GM23248 (cell line): ENCODE measurements around the gene DAB1. TPM values are rescaled to one million over a fixed set of nuclear protein-coding genes. Genes with fewer than 3 reads are reported as not detected.

ENCODE experiments used
- DNase-seq: peaks from one replicate; pipeline ENCODE4 v3.0.0-alpha.2; 2015
- H2AFZ ChIP-seq: fragments of 200-600 bp; sonication (generic); 2 replicates; pipeline ENCODE4 v1.6.1; 2016; ENCODE audit warnings: antibody characterized with exemption
- H3F3A ChIP-seq: fragments of 200-600 bp; sonication (generic); 2 replicates; pipeline ENCODE4 v1.6.1; 2016; ENCODE audit warnings: mild to moderate bottlenecking, antibody characterized with exemption, mixed run types; ENCODE audit not compliant: insufficient read depth
- H3K27ac ChIP-seq: fragments of 200-600 bp; sonication (generic); 2 replicates; pipeline ENCODE4 v1.5.1; 2016; ENCODE audit warnings: mild to moderate bottlenecking
- H3K27me3 ChIP-seq: fragments of 200-600 bp; sonication (generic); replicated peaks from 2 replicates; pipeline ENCODE4 v1.6.1; 2016; ENCODE audit warnings: mild to moderate bottlenecking; ENCODE audit not compliant: insufficient read depth
- H3K36me3 ChIP-seq: fragments of 200-600 bp; sonication (generic); 2 replicates; pipeline ENCODE4 v1.6.1; 2016; ENCODE audit warnings: low read depth, mild to moderate bottlenecking
- H3K4me1 ChIP-seq: fragments of 200-600 bp; sonication (generic); 2 replicates; pipeline ENCODE4 v1.6.1; 2016; ENCODE audit warnings: mild to moderate bottlenecking; ENCODE audit not compliant: insufficient read depth
- H3K4me2 ChIP-seq: fragments of 200-600 bp; sonication (generic); one replicate; pipeline ENCODE4 v1.6.1; 2016; ENCODE audit warnings: mild to moderate bottlenecking; ENCODE audit not compliant: unreplicated experiment
- H3K4me3 ChIP-seq: fragments of 200-600 bp; sonication (generic); 2 replicates; pipeline ENCODE4 v1.5.1; 2016; ENCODE audit warnings: mild to moderate bottlenecking
- H3K79me2 ChIP-seq: fragments of 200-600 bp; sonication (generic); 2 replicates; pipeline ENCODE4 v1.6.1; 2016; ENCODE audit warnings: mild to moderate bottlenecking; ENCODE audit not compliant: insufficient read depth
- H3K9ac ChIP-seq: fragments of 200-600 bp; sonication (generic); 2 replicates; pipeline ENCODE4 v1.6.1; 2016; ENCODE audit warnings: mild to moderate bottlenecking
- H3K9me2 ChIP-seq: fragments of 200-600 bp; sonication (generic); 2 replicates; pipeline ENCODE4 v1.6.1; 2016; ENCODE audit warnings: mixed run types, mild to moderate bottlenecking, moderate library complexity; ENCODE audit not compliant: insufficient read depth
- H3K9me3 ChIP-seq: fragments of 200-600 bp; sonication (generic); one replicate; pipeline ENCODE4 v1.6.1; 2017; ENCODE audit warnings: low read depth
- H4K20me1 ChIP-seq: fragments of 200-600 bp; sonication (generic); 2 replicates; pipeline ENCODE4 v1.6.0; 2016; ENCODE audit not compliant: insufficient read depth
- EZH2 ChIP-seq: fragments of 200-600 bp; sonication (generic); IDR thresholded peaks from 2 replicates; pipeline ENCODE4 v1.6.1; 2018; ENCODE audit warnings: antibody characterized with exemption, mild to moderate bottlenecking; ENCODE audit not compliant: insufficient read depth, poor library complexity, severe bottlenecking
- EZH2phosphoT487 ChIP-seq: fragments of 200-600 bp; sonication (generic); IDR thresholded peaks from 2 replicates; pipeline ENCODE4 v1.6.1; 2018; ENCODE audit warnings: antibody characterized with exemption, moderate library complexity, mild to moderate bottlenecking, low read depth; ENCODE audit not compliant: insufficient read depth
- WGBS, 2 experiments: methylation state at CpG; one replicate each; pipeline ENCODE4 v1.1.6; 2015 to 2017; ENCODE audit warnings: low lambda C conversion rate in 2 of 2, low coverage in 1 of 2; ENCODE audit errors: missing lambda C conversion rate in 2 of 2; 5-methylcytosine and 5-hydroxymethylcytosine counted together
- in situ Hi-C: fragments of 300-500 bp; cut with MboI; formaldehyde crosslinking; loops from 2 replicates; pipeline ENCODE4 v1.15.0; 2020
- polyA plus RNA-seq: library from polyadenylated mRNA; unstranded; fragments of >200 nt; fragmentation: Nextera tagmentation; extraction: Ambion mirVana; gene quantifications from 2 replicates; pipeline ENCODE4 v1.2.1, GENCODE V29; 2016
- total RNA-seq: library from RNA; depleted of rRNA; stranded (reverse); fragments of >200 nt; shearing (Covaris generic); gene quantifications from 2 replicates; pipeline ENCODE4 v1.2.3, GENCODE V29; 2014

Gene DAB1
- total and polyA plus RNA-seq, 2 experiments from 2014 or later, result 0.11 to 0.39 TPM

DNA sequence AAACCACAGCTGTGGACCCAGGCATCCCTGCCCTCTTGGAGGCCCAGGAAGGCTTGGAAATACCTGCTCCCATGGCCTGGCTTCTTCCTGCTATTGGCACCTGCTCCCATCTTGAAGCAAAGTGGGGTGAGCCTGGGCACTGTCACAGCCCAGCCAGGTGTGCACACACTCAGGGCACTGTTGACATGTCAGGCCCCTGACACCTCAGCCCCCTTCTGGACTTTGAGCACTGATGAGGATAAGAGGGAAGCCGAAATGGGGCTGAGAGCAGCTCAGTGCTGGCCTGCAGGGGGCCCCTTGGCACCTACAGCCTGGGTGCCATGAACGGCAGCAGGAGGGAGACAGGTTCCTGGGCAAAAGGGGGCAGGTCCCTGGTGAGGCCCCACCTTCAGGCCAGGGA, 55.9 kb downstream of the DAB1 start:
- Histone ChIP-seq H4K20me1 (no peaks in the 10 kb centered on the region), H3K4me1 (no peaks in the 10 kb centered on the region), H3K27ac (no peak overlapping the region), H3K9me3 (no peaks in the 10 kb centered on the region), H3K4me3 (no peak overlapping the region), H3K36me3 (no peaks in the 10 kb centered on the region), H3F3A (no peaks in the 10 kb centered on the region), H2AFZ (no peak overlapping the region), H3K9ac (no peak overlapping the region), H3K4me2 (no peak overlapping the region), H3K27me3 (0 out of 2 replicates have a peak, but pooled peaks cover 3% of the 10 kb centered on the region), H3K79me2 (no peaks in the 10 kb centered on the region), H3K9me2 (no peaks in the 10 kb centered on the region)
- 44 to 48% methylated on average over 2 of the region's 2 CpGs for WGBS, 2 experiments
- in situ Hi-C loops, result no loop called here
- TF ChIP-seq EZH2phosphoT487 (no peak), EZH2 (no peak)
- no peak for DNase-seq

- no peak for TF ChIP-seq EZH2
- no peak for TF ChIP-seq EZH2phosphoT487
- H3K4me2 ChIP-seq, result no peak overlapping the region
- H3K27ac ChIP-seq, result no peak overlapping the region
- no peaks in the 10 kb centered on the region for H3K79me2 ChIP-seq
- WGBS, 2 experiments, result 32 to 42% methylated on average over 1 of the region's 1 CpG
- 0 out of 2 replicates have a peak, but pooled peaks cover 4% of the 10 kb centered on the region for H3K27me3 ChIP-seq
- DNase-seq, result no peak
- no peak overlapping the region for H3K9ac ChIP-seq
- no peak overlapping the region for H3K4me3 ChIP-seq
- no peaks in the 10 kb centered on the region for H3K4me1 ChIP-seq
- H2AFZ ChIP-seq, result no peak overlapping the region
- H4K20me1 ChIP-seq, result no peaks in the 10 kb centered on the region
- H3K36me3 ChIP-seq, result no peaks in the 10 kb centered on the region
- no peaks in the 10 kb centered on the region for H3F3A ChIP-seq
- in situ Hi-C loops, result no loop called here
- no peaks in the 10 kb centered on the region for H3K9me2 ChIP-seq
- H3K9me3 ChIP-seq, result no peaks in the 10 kb centered on the region
Observed at GRCh38 chr1:57363643-57364042, 60.2 kb downstream of the DAB1 start.

DNA sequence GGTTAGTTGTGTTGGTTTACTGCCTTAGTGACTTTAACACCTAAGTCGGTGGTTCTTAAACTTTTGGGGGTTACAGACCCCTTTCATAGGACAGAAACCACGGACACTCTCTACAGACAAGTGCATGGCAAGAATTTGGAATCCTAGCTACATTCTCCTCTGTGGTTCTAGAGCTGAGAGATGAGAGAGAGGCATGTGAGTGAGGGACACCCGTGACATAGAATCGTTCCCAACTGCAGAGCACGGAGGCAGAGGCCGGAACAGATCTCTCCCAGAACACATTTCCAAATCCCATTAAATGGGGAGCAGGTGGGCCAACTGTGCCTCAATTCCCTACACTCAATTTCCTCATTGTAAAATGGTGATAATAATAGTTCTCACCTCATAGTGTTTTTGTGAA, 60.7 kb downstream of the DAB1 start:
- in situ Hi-C loops, result no loop called here
- TF ChIP-seq EZH2phosphoT487, result no peak
- no peak for TF ChIP-seq EZH2
- no peak overlapping the region for H3K4me2 ChIP-seq
- H4K20me1 ChIP-seq, result no peaks in the 10 kb centered on the region
- no peaks in the 10 kb centered on the region for H3K4me1 ChIP-seq
- H3F3A ChIP-seq, result no peaks in the 10 kb centered on the region
- H3K27me3 ChIP-seq, result peaks cover 4% of the 10 kb centered on the region; the same call in 1 of the 2 replicates
- no peaks in the 10 kb centered on the region for H3K9me3 ChIP-seq
- WGBS, 2 experiments, result 18 to 37% methylated on average over 6 of the region's 6 CpGs
- no peaks in the 10 kb centered on the region for H3K79me2 ChIP-seq
- DNase-seq, result no peak
- no peak overlapping the region for H3K9ac ChIP-seq
- H3K4me3 ChIP-seq, result no peak overlapping the region
- no peak overlapping the region for H3K27ac ChIP-seq
- H3K36me3 ChIP-seq, result no peaks in the 10 kb centered on the region
- no peak overlapping the region for H2AFZ ChIP-seq
- no peaks in the 10 kb centered on the region for H3K9me2 ChIP-seq

DNA sequence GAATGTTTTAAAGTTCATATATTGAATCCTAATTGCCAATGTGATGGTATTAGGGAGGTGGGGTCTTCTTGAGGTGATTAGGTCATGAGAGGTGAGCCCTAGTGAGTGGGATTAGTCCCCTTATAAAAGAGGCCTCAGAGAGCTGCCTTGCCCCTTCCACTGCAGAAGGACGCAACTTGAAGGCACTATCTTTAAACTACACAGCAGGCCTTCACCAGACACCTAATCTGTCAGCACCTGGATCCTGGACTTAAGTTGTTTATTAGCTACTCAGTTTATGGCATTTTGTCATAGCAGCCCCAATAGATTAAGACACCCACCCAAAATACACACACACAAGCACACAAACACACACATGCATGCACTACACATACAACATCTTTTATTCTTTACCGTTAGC, 61.4 kb downstream of the DAB1 start:
- DNase-seq, result no peak
- Histone ChIP-seq H3K9me2 (no peaks in the 10 kb centered on the region), H3K79me2 (no peaks in the 10 kb centered on the region), H3K36me3 (no peaks in the 10 kb centered on the region), H3F3A (no peaks in the 10 kb centered on the region), H3K27me3 (peaks cover 4% of the 10 kb centered on the region; the same call in 1 of the 2 replicates), H3K27ac (no peak overlapping the region), H3K4me2 (no peak overlapping the region), H3K4me1 (no peaks in the 10 kb centered on the region), H4K20me1 (no peaks in the 10 kb centered on the region), H3K4me3 (no peak overlapping the region), H3K9ac (no peak overlapping the region), H3K9me3 (no peaks in the 10 kb centered on the region), H2AFZ (no peak overlapping the region)
- TF ChIP-seq EZH2phosphoT487, result no peak
- no peak for TF ChIP-seq EZH2
- in situ Hi-C loops, result no loop called here
- 43 to 47% methylated on average over 2 of the region's 2 CpGs for WGBS, 2 experiments

DNA sequence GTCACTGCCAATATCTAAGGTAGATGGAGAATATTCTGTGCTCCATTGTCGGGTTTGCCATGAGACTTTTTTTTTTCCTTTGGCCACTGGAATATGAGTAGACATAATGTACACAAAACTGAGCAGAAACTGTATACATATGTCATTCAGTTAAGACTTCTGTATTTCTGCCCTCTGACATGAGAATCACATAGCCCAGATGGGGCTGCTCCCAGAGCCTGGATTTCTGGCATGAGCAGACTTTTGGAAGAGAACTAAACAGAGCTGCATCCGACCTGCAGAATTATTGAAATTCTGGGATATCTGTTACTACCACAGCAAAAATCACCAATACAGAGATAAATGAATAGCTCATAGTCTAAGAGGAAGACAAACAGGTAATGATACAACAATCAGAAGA, 62.3 kb downstream of the DAB1 start:
- H3K27me3 ChIP-seq, result peaks cover 4% of the 10 kb centered on the region; the same call in 1 of the 2 replicates
- no peaks in the 10 kb centered on the region for H3F3A ChIP-seq
- H3K9me3 ChIP-seq, result no peaks in the 10 kb centered on the region
- no peak overlapping the region for H3K27ac ChIP-seq
- no peaks in the 10 kb centered on the region for H3K79me2 ChIP-seq
- in situ Hi-C loops, result no loop called here
- 9 to 11% methylated on average over 2 of the region's 2 CpGs for WGBS, 2 experiments
- TF ChIP-seq EZH2 (no peak), EZH2phosphoT487 (no peak)
- H2AFZ ChIP-seq, result no peak overlapping the region
- no peaks in the 10 kb centered on the region for H3K9me2 ChIP-seq
- H4K20me1 ChIP-seq, result no peaks in the 10 kb centered on the region
- H3K4me1 ChIP-seq, result no peaks in the 10 kb centered on the region
- H3K4me3 ChIP-seq, result no peak overlapping the region
- DNase-seq, result no peak
- no peaks in the 10 kb centered on the region for H3K36me3 ChIP-seq
- H3K9ac ChIP-seq, result no peak overlapping the region
- no peak overlapping the region for H3K4me2 ChIP-seq
